HepG2 (cell line): ENCODE measurements around the gene MTFR1L. TPM values are rescaled to one million over a fixed set of nuclear protein-coding genes. Genes with fewer than 3 reads are reported as not detected.

Source experiments
- AFF4 ChIP-seq: sonication (generic); formaldehyde crosslinking; IDR thresholded peaks from 2 replicates; pipeline ENCODE4 v1.4.0; 2020; ENCODE audit warnings: missing genetic modification reagents
- FOXA1 ChIP-seq, 2 experiments: fragments of 450-650 bp in 1 of 2; sonication (generic) in 1 of 2; formaldehyde crosslinking in 1 of 2; IDR thresholded peaks; 2 replicates each; pipeline versions ENCODE4 v1.4.0 to v1.6.1; 2016 to 2020; ENCODE audit warnings: missing genetic modification reagents in 1 of 2
- FUBP1 ChIP-seq: sonication (generic); formaldehyde crosslinking; IDR thresholded peaks from 2 replicates; pipeline ENCODE4 v1.5.1; 2020; ENCODE audit warnings: missing genetic modification reagents, mild to moderate bottlenecking, borderline replicate concordance
- HNRNPL ChIP-seq: fragments of 200-400 bp; formaldehyde crosslinking; IDR thresholded peaks from 2 replicates; pipeline ENCODE4 v1.6.1; 2017; ENCODE audit warnings: mild to moderate bottlenecking, low read depth, low read length
- IRF9 ChIP-seq: sonication (generic); formaldehyde crosslinking; IDR thresholded peaks from 2 replicates; pipeline ENCODE4 v1.8.0; 2022; ENCODE audit warnings: missing genetic modification reagents, mild to moderate bottlenecking, borderline replicate concordance
- KDM2A ChIP-seq: sonication (generic); formaldehyde crosslinking; IDR thresholded peaks from 2 replicates; pipeline ENCODE4 v1.4.0; 2020; ENCODE audit warnings: low read depth, missing genetic modification reagents, borderline replicate concordance
- THAP7 ChIP-seq: sonication (generic); formaldehyde crosslinking; IDR thresholded peaks from 2 replicates; pipeline ENCODE4 v1.8.1; 2023; ENCODE audit warnings: mild to moderate bottlenecking, missing genetic modification reagents
- THAP9 ChIP-seq: sonication (generic); formaldehyde crosslinking; IDR thresholded peaks from 2 replicates; pipeline ENCODE4; 2020; ENCODE audit warnings: missing genetic modification reagents, mild to moderate bottlenecking, borderline replicate concordance
- ZNF138 ChIP-seq: sonication (generic); formaldehyde crosslinking; IDR thresholded peaks from 2 replicates; pipeline ENCODE4 v1.5.0; 2020; ENCODE audit warnings: mild to moderate bottlenecking, low read depth, missing genetic modification reagents
- ZNF317 ChIP-seq: sonication (generic); formaldehyde crosslinking; IDR thresholded peaks from 2 replicates; pipeline ENCODE4 v1.5.0; 2020; ENCODE audit warnings: mild to moderate bottlenecking, missing genetic modification reagents
- ZNF644 ChIP-seq: IDR thresholded peaks from 2 replicates; pipeline ENCODE4 v1.6.1; 2016; ENCODE audit warnings: low read depth
- ZNF777 ChIP-seq: sonication (generic); formaldehyde crosslinking; IDR thresholded peaks from 2 replicates; pipeline ENCODE4 v1.4.0; 2020; ENCODE audit warnings: missing genetic modification reagents
- ZSCAN31 ChIP-seq: sonication (generic); formaldehyde crosslinking; IDR thresholded peaks from 2 replicates; pipeline ENCODE4 v1.5.0; 2020; ENCODE audit warnings: low read depth, mild to moderate bottlenecking, missing genetic modification reagents
- polyA plus RNA-seq, 8 experiments: library from polyadenylated mRNA; depleted of rRNA in 3 of 8; stranded (reverse) in 7 of 8; unstranded in 1 of 8; fragments of >200 nt; fragmentation: Illumina TruSeq in 4 of 8; extraction: Trizol in 4 of 8; gene quantifications; 2 replicates each; pipeline versions ENCODE4 v1.2.1 to v1.2.3, GENCODE V29; 2011 to 2016; ENCODE audit warnings: low read depth in 4 of 8, missing spikeins in 1 of 8, mixed read lengths in 1 of 8; ENCODE audit not compliant: insufficient read depth in 1 of 8
- total RNA-seq, 5 experiments: library from RNA; depleted of rRNA; stranded (reverse); fragments of >200 nt; fragmentation: Illumina TruSeq; extraction: Trizol; gene quantifications; 2 replicates each; pipeline ENCODE4 v1.2.3, GENCODE V29; 2016; ENCODE audit warnings: low read depth in 1 of 5

The MTFR1L gene
- total and polyA plus RNA-seq, 2 of the 13 experiments (the other 11 are each of a cell fraction or from before 2014, with no cell fraction given) = 38.0 to 55.7 TPM

GRCh38 chr1:25875154-25875855, 55.6 kb downstream of the MTFR1L start, which contains the start of gene PAQR7 (continued):
- TF ChIP-seq THAP9 (CRISPR knock-in tag) (no peak), AFF4 (no peak), FUBP1 (no peak), ZNF644 (CRISPR knock-in tag) (no peak), HNRNPL (0 out of 2 replicates have a peak, but pooled peaks have one; percentile 14), THAP7 (CRISPR knock-in tag) (peak; percentile 72; the same call in 1 of the 2 replicates), ZNF317 (CRISPR knock-in tag) (no peak; the same call in 1 of the 2 replicates), ZNF138 (peak; percentile 91), ZSCAN31 (CRISPR knock-in tag) (peak; percentile 63; the same call in 1 of the 2 replicates), KDM2A (peak; percentile 42; the same call in 1 of the 2 replicates), ZNF777 (CRISPR knock-in tag) (peak; percentile 42), IRF9 (CRISPR knock-in tag) (peak; percentile 59; the same call in 1 of the 2 replicates), FOXA1 (IDR thresholded peaks at IDR 0.05) (no peak), FOXA1 (CRISPR knock-in tag; IDR thresholded peaks at IDR 0.05) (no peak; the same call in 1 of the 2 replicates)
